GM21390 (cell line): ENCODE measurements around the gene EFEMP2.
"Not testable (repeated sequence)": the region's sequence is repeated elsewhere in the genome, so short reads cannot be mapped to it uniquely, and the experiment has no call there.

ENCODE experiments used
- ATAC-seq: cut with Tn5 transposase; IDR thresholded peaks from one replicate; pipeline ENCODE4 v1.9.1; 2021; ENCODE audit not compliant: unreplicated experiment

The EFEMP2 gene

GRCh38 chr11:65856689-65857499 is 15.7 kb downstream of the EFEMP2 start:
- ATAC-seq = no peak

DNA sequence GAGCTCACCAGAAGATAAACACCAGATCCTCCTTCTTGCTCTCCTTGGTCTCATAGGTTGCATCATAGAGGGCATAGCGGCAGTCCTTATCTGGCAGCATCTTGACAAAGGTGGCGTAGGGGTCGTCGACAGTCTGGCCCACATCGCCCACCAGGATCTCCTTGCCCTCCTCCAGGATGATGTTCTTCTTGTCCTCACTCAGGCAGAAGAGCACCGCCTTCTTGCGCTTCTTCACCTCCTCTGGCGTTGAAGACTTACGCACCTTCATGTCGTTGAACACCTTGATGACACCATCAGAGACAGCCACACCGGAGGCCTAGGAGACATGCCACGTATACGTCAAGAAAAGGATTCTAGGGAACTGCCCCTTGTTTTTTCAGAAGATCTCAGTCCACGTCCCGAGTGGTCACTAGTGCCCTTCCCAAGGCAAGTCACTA is 16.7 kb downstream of the EFEMP2 start:
- no peak for ATAC-seq

DNA sequence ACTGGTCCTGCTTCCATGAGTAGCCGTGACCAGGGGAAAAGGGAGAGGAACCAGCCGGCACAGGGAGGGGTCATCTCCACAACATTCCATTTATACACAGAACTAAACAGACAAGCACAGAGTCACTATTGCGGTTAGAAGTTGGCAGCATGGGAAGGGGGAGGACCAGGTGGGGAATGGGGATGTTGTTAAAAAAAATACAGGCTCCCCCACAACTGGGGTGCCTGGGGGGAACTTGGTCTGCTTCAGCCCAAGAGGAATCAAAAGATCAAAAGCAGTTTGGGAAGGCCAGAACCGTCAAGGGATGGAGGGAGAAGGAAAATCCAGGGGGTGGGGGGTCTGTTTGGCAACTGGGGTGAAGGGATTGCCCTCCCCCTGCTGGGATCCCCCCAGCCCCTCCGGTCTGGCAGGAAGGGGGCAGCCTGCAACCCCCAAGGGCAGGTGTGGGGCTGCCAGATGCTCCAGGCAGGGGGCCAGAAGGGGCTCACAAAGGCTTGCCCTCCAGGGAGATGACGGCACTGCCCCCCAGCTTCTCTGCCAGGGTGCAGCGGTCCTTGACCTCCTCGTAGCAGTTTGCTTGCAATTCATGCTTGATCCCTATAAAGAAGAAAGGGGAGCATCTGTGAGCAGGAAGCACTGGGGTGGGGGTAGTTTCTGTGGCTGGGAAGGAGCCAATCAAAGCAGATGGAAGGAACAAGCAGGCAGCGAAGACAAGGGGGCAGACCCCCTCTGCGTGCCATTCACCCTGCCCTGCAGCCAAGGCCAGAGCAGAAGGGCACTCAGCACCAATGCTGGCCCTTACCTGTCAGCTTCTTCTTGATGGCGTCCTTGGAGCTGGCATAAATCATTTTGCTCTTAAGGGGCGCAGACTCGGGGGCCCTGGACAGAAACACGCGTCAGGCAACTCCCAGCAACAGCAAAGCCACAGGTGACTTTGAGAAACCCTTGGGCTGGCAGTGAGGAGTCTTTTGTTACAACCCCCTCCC is 17.5 kb downstream of the EFEMP2 start:
- no peak for ATAC-seq

GRCh38 chr11:65854161-65854592 is 18.4 kb downstream of the EFEMP2 start:
- no peak for ATAC-seq

DNA sequence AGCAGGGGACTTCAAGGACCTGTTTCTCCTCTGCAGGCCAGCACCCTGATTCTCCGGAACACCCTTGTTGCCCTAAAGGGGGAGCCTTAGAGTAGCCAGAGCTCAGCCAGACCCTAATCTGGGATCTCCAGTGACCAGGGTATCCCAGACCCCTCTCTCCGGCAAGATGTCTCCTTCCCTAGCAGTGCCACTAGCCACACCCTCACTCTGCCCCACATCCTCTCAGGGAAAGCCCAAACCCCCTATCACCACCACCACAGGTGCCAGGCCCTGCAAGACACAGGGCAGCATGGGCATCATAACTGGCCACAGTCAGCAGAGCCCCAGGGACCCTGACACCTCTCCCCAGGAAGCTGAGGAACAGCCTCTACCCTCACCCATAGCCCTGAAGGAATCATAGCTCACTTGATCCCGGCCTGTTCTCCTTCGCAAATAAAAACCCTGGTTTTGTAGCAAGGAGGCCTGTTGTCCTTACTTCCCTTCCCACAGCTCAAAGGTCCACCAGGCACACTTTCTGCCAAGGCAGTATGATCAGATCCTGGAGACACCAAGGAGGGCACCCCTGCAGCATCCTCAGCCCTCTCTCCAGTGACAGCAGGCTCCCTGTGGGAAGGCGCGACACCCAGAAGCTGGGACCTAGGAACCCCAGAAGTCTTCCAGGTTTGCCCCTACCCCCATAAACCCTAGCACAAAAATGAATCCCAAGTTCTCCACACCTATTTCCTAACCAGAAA is 19.2 kb downstream of the EFEMP2 start:
- ATAC-seq = no peak

DNA sequence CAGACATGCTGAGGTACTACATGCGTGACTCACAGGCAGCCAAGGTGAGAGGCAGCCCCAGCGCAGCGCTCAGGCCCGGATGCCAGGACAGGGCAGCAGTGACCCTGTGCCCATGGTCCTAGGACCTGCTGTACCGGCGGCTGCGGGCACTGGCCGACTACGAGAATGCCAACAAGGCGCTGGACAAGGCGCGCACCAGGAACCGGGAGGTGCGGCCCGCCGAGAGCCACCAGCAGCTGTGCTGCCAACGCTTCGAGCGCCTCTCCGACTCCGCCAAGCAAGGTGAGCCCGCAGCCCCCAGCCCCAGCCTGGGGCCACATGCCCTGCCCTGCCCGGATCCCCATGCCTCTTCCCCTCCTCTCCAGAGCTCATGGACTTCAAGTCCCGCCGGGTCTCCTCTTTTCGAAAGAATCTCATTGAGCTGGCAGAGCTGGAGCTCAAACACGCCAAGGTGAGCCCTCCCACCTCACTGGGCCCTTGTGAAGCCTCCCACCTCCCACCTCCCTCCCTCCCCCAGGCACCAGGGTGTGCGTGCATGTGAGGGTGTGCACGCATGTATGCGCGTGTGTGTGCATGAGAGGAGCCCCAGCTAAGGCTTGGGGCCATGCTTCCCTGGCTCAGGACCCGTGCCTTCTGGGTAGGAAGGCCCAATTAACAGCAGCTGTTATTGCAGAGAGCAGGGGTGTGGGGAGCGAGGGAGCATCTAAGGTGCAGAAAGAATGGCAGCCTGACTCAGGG is 19.9 kb downstream of the EFEMP2 start:
- ATAC-seq = no peak

DNA sequence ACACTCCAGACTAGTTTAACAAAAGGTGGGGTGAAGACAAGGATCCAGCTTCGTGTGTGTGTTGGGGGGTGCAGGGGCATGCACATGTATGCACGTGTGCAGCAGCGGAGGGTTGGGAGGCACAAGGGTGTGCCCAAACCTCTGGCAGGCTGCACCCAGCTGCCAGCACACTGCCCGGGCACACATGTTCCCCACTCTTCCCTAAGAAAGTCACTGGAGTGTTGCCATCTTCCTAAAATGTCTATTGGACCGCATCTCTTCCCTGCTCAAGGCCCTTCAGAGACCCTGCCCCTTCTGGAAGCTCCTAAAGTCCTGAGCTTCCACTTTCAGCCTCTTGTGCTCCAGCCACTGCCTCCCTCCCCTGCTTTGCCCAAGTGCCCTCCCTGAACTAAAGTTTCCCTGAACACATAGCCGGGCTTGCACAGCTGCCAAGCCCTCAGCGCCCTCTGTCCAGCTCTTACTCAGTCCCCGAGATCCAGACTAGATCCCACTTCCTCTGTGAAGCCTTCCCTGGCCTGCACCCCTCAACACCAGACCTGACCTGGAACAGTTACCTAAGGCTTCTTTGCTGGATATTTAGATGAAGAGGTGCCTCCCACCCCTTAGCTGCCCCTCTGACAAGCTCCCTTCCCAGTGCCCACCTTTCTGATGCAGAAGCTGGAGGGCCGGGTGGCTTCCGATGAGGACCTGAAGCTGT is 20.6 kb downstream of the EFEMP2 start:
- no peak for ATAC-seq

DNA sequence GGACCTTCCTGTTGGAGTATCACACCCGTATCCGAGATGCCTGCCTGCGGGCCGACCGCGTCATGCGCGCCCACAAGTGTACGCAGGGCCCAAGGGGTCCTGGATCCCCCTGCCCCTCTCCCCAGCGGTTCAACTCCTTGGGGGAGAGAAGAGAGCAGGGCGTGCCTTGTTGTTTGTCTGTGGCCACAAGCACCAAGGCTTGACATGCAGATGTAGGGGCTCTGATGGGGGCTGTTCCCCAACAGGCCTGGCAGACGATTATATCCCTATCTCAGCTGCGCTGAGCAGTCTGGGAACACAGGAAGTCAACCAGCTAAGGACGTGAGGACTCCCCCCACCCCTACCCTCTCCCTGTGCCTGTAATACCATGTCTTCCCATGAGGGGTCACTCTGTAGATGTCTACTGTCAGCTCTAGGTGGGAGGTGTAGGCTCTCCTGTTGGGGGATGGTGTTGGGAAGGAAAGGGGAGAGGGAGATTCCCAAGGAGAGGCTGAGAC is 21.5 kb downstream of the EFEMP2 start:
- no peak for ATAC-seq

DNA sequence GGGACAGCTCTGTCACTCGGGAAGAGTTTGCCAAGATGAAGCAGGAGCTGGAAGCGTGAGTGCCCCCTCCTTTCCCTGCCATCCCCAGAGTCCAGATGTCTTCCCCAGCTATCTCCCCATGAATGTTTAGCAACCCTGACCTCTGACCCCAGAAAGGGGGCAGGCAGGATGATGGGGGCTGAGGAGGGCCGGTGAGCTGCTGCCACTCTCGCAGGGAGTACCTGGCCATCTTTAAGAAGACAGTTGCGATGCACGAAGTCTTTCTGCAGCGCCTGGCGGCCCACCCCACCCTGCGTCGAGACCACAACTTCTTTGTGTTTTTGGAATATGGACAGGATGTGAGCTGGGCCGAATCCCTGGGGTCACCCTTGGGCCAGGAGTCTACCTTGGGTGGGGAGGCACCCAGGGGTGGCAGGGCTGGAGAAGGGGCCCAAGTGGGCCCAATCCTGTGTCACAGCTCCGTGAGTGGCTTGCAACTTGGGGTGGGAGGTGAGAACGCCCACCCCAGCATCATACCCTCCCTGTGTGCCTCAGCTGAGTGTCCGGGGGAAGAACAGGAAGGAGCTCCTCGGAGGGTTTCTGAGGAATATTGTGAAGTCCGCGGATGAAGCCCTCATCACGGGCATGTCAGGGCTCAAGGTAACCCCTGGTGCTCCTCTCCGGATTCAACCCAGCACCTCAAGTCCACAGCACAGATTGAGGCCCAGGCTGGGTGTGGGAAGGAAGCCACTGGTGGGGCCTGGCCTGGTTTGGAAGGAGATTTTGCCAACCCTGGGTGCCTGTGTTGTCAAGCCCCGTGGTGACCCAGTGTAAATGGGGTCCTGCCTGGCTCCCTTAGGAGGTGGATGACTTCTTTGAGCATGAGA is 22.1 kb downstream of the EFEMP2 start:
- ATAC-seq = no peak

DNA sequence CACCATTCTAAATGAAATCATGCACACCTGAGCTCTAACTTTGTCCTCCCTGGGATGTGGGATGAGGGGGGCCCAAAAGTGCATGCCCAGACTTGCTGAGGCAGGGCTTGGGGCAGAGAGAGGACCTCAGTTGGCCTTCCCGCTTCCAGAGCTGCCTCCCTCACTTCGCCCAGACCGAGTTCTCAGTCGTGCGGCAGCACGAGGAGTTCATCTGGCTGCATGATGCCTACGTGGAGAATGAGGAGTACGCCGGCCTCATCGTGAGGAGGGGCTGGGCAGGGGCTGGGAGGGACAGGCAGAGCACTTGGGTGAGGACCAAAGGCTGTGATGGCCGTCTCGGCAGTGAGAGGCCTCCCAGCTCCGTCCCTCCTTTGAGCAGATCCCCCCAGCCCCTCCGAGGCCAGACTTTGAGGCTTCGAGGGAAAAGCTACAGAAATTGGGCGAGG is 22.8 kb downstream of the EFEMP2 start:
- ATAC-seq = no peak

DNA sequence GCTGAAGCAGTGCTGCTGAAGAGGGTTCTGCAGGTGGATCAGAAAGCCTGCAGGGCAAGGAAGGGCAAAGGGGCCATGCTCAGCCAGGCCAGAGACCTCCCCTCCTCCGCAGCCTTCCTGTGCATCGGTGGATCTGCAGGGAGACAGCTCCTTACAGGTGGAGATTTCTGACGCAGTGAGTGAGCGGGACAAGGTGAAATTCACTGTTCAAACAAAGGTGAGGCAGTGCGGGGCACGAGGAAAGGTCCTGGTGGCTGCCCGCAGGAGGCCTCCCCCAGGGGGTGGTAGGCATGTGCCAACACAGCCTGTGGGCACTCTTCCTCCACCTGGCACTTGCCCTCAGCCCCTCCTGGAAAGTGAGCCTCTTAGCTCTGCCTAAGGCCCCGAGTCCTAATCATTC is 23.2 kb downstream of the EFEMP2 start:
- no peak for ATAC-seq

DNA sequence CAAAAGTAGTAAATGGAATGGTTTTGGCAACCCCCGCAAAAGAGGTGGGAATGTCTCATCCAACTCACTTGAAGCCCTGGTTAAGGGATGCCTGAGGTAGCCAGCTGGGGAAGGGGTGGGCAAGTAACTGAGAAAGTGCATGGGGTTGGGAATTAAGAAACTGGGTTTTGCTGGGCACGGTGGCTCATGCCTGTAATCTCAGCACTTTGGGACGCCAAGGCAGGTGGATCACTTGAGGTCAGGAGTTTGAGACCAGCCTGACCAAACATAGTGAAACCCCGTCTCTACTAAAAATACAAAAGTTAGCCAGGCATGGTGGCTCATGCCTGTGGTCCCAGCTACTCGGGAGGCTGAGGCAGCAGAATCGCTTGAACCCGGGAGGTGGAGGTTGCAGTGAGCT is 23.9 kb downstream of the EFEMP2 start:
- ATAC-seq = not testable (repeated sequence)

GRCh38 chr11:65847746-65848145 is 24.9 kb downstream of the EFEMP2 start:
- no peak for ATAC-seq

GRCh38 chr11:65844231-65844872 is 28.2 kb downstream of the EFEMP2 start:
- ATAC-seq = no peak

DNA sequence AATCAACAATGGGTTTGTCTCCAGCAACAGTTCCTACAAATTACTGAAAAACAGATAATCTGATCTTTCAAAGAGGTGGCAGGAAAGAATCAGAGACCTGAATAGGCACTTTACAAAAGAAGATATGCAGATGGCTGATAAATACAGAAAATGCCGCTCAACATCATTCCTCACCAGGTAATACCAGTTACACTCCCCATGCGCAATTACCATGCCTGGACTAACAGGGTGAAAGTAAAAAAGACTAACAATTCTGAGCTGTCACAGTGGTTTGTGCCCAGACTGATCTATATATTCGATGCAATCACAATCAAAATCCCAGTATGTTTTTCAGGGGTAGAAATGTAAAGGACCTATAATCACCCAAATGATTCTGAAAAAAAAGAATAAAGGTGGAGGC is 28.8 kb downstream of the EFEMP2 start:
- ATAC-seq = no peak

- ATAC-seq = no peak
Observed at GRCh38 chr11:65842144-65842543, 30.5 kb downstream of the EFEMP2 start.

GRCh38 chr11:65834202-65834601 is 38.4 kb downstream of the EFEMP2 start:
- no peak for ATAC-seq
